ENCODE measurements around the gene PIH1D1. TPM values are rescaled to one million over a fixed set of nuclear protein-coding genes. Genes with fewer than 3 reads are reported as not detected.

Gene PIH1D1
- total RNA-seq, 2 donors from 2014 or later: 128 to 132 TPM

- no peak overlapping the region for H3K27ac Mint-ChIP-seq
- no peak overlapping the region for H3K4me3 Mint-ChIP-seq
- peaks cover 48% of the 10 kb centered on the region for H3K4me1 Mint-ChIP-seq (ENCODE audit: low read depth)
- DNase-seq: no peak
- no peak for ATAC-seq (replicated peaks in 1 of 2)
- H3K27me3 Mint-ChIP-seq (ENCODE audit: low read depth): peaks cover 96% of the 10 kb centered on the region
- no peaks in the 10 kb centered on the region for H3K9me3 Mint-ChIP-seq
- no peaks in the 10 kb centered on the region for H3K36me3 Mint-ChIP-seq (ENCODE audit: insufficient read depth in 2 of 2)
Observed at GRCh38 chr19:49434907-49435583, 16.6 kb downstream of the PIH1D1 start.

- Mint-ChIP-seq H3K4me3 (peak overlapping the region in 1 of 2 donors; percentile 53), H3K4me1 (ENCODE audit: low read depth) (peaks cover 54% of the 10 kb centered on the region), H3K9me3 (no peaks in the 10 kb centered on the region), H3K27me3 (ENCODE audit: low read depth) (peaks cover 96% of the 10 kb centered on the region), H3K36me3 (ENCODE audit: insufficient read depth in 2 of 2) (no peaks in the 10 kb centered on the region), H3K27ac (no peak overlapping the region)
- DNase-seq: no peak
- ATAC-seq (replicated peaks in 1 of 2): no peak
Observed at GRCh38 chr19:49433240-49433901, 18.2 kb downstream of the PIH1D1 start.

- ATAC-seq (replicated peaks in 1 of 2) (peak; percentile 60), DNase-seq (peak in 1 of 2 donors; percentile 51)
- no peak overlapping the region for H3K27ac Mint-ChIP-seq
- H3K4me3 Mint-ChIP-seq: peak overlapping the region; percentile 25 to 69
- peaks cover 96% of the 10 kb centered on the region for H3K27me3 Mint-ChIP-seq (ENCODE audit: low read depth)
- H3K36me3 Mint-ChIP-seq (ENCODE audit: insufficient read depth in 2 of 2): no peaks in the 10 kb centered on the region
- peaks cover 62% of the 10 kb centered on the region for H3K4me1 Mint-ChIP-seq (ENCODE audit: low read depth)
- no peaks in the 10 kb centered on the region for H3K9me3 Mint-ChIP-seq
Observed at GRCh38 chr19:49432141-49433073, 19.2 kb downstream of the PIH1D1 start.

- DNase-seq (peak in 1 of 2 donors; percentile 44), ATAC-seq (replicated peaks in 1 of 2) (no peak)
- Mint-ChIP-seq H3K27ac (no peak overlapping the region), H3K4me1 (ENCODE audit: low read depth) (peaks cover 63% of the 10 kb centered on the region), H3K4me3 (no peak overlapping the region), H3K36me3 (ENCODE audit: insufficient read depth in 2 of 2) (no peaks in the 10 kb centered on the region), H3K27me3 (ENCODE audit: low read depth) (peaks cover 96% of the 10 kb centered on the region), H3K9me3 (no peaks in the 10 kb centered on the region)
Observed at GRCh38 chr19:49431330-49431749, 20.3 kb downstream of the PIH1D1 start.

- Mint-ChIP-seq H3K9me3 (no peaks in the 10 kb centered on the region), H3K4me1 (ENCODE audit: low read depth) (peaks cover 63% of the 10 kb centered on the region), H3K4me3 (no peak overlapping the region), H3K27me3 (ENCODE audit: low read depth) (peaks cover 96% of the 10 kb centered on the region), H3K36me3 (ENCODE audit: insufficient read depth in 2 of 2) (no peaks in the 10 kb centered on the region), H3K27ac (no peak overlapping the region)
- ATAC-seq (replicated peaks in 1 of 2) (peak; percentile 66 to 69), DNase-seq (peak in 1 of 2 donors; percentile 61)
Observed at GRCh38 chr19:49430678-49431329, 20.8 kb downstream of the PIH1D1 start.

DNA sequence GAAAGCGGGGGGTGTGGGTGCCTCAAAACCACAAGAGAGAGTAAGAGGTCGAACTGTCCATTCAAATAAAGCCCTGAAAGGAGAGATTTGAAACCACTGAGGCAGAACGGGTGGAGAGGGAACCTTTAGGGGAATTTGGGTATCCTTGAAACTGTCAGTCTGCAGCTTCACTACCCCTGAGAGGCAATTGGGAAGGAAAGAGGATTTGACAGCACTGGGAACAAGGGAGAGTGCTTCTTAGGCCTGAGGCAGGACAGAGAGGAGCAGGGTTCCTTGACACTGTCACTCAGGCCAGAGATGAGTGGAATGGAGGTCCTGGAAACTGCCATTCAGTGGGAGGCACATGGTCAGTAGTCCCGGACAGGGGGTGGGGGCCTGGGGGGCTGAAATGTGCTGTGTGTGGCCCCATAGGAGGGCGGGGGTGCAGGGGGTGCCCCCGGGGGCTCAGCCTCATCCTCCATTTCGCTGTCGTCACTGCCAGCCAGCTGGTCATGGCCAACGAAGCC lies 21.4 kb downstream of the PIH1D1 start:
- ATAC-seq (replicated peaks in 1 of 2) (no peak), DNase-seq (no peak)
- Mint-ChIP-seq H3K27me3 (ENCODE audit: low read depth) (peaks cover 96% of the 10 kb centered on the region), H3K9me3 (no peaks in the 10 kb centered on the region), H3K36me3 (ENCODE audit: insufficient read depth in 2 of 2) (no peaks in the 10 kb centered on the region), H3K4me1 (ENCODE audit: low read depth) (peaks cover 60% of the 10 kb centered on the region), H3K27ac (no peak overlapping the region), H3K4me3 (no peak overlapping the region)

DNA sequence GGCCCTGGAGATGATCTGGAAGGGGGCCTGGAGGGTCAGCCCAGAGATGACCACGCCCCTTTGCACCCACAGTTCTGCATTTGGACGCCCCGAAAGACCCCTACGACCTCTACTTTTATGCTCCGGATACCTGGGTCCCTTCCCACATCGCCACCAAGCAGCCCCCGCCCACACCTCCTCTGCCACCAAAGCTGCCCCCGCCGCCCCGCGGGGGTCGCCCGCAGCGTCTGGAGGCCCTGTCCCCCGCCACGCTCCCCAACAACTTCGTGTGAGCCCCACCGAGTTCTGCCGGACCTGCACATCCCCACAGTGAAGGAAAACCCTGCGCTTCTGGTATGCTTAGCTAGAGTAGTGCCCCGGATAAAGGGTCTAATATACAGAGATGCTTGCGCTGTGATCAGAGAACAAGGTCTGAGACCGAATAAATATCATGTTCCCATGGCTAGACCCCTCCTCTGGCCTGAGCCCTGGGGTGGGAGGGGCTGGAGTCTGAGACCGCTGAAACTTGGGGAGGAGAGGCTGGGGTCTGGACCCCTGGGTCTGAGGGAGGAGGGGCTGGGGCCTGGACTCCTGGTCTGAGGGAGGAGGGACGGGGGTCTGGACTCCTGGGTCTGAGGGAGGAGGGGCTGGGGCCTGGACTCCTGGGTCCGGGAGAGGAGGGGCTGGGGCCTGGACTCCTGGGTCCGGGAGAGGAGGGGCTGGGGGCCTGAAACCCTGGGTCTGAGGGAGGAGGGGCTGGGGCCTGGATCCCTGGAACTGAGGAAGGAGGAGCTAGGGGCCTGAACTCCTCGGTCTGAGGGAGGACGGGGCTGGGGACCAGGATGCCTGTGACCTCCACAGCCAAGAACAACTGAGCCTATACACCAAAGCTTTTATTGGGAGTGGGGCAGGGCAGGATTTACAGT lies 22.8 kb downstream of the PIH1D1 start:
- ATAC-seq (replicated peaks in 1 of 2): no peak
- no peak for DNase-seq
- peaks cover 96% of the 10 kb centered on the region for H3K27me3 Mint-ChIP-seq (ENCODE audit: low read depth)
- H3K27ac Mint-ChIP-seq: no peak overlapping the region
- no peaks in the 10 kb centered on the region for H3K9me3 Mint-ChIP-seq
- peak overlapping the region; percentile 63 to 68 for H3K4me3 Mint-ChIP-seq
- H3K4me1 Mint-ChIP-seq (ENCODE audit: low read depth): peaks cover 59% of the 10 kb centered on the region
- H3K36me3 Mint-ChIP-seq (ENCODE audit: insufficient read depth in 2 of 2): no peaks in the 10 kb centered on the region

GRCh38 chr19:49427855-49428546 lies 23.6 kb downstream of the PIH1D1 start:
- Mint-ChIP-seq H3K36me3 (ENCODE audit: insufficient read depth in 2 of 2) (no peaks in the 10 kb centered on the region), H3K4me1 (ENCODE audit: low read depth) (peaks cover 61% of the 10 kb centered on the region), H3K27me3 (ENCODE audit: low read depth) (peaks cover 96% of the 10 kb centered on the region), H3K27ac (no peak overlapping the region), H3K9me3 (no peaks in the 10 kb centered on the region), H3K4me3 (peak overlapping the region; percentile 63 to 68)
- DNase-seq (peak in 1 of 2 donors; percentile 50), ATAC-seq (replicated peaks in 1 of 2) (peak; percentile 34 to 41)

- H3K27ac Mint-ChIP-seq: no peak overlapping the region
- no peak overlapping the region for H3K4me3 Mint-ChIP-seq
- no peaks in the 10 kb centered on the region for H3K36me3 Mint-ChIP-seq (ENCODE audit: insufficient read depth in 2 of 2)
- ATAC-seq (replicated peaks in 1 of 2): no peak
- H3K9me3 Mint-ChIP-seq: no peaks in the 10 kb centered on the region
- no peak for DNase-seq
- H3K4me1 Mint-ChIP-seq (ENCODE audit: low read depth): peaks cover 66% of the 10 kb centered on the region
- peaks cover 96% of the 10 kb centered on the region for H3K27me3 Mint-ChIP-seq (ENCODE audit: low read depth)
Observed at GRCh38 chr19:49427339-49427738, 24.3 kb downstream of the PIH1D1 start.

DNA sequence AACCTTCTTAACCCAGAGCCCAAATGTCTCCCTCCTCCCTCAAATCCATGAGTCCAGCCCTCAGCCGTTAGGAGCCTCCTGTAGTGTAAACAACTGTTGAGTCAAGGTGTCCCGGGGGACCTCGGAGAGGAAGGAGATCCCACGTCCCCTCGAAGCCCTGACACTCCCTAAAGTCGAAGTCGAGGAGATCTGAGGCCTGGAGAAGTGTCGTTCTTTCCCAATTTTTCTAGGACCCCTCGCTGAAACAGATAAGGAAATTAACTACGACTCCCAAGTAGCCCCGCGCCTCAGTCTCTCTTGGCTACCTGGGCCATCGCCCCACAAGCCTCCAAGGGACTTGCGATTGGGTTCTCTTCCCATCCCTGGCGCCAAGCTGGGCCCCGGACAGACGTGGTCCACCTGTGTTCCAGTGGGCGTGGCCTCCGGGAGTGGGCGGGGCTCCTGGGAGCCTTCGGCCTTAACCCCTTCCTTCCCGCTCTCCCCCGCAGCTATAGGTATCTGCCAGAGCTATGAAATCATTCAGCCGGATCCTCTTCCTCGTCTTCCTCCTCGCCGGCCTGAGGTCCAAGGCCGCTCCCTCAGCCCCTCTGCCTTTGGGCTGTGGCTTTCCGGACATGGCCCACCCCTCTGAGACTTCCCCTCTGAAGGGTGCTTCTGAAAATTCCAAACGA lies 25.6 kb downstream of the PIH1D1 start:
- Mint-ChIP-seq H3K4me3 (no peak overlapping the region), H3K4me1 (ENCODE audit: low read depth) (peaks cover 70% of the 10 kb centered on the region), H3K27ac (no peak overlapping the region), H3K36me3 (ENCODE audit: insufficient read depth in 2 of 2) (no peaks in the 10 kb centered on the region), H3K27me3 (ENCODE audit: low read depth) (peaks cover 98% of the 10 kb centered on the region), H3K9me3 (no peaks in the 10 kb centered on the region)
- DNase-seq: peak; percentile 47 to 50
- ATAC-seq (replicated peaks in 1 of 2): no peak

DNA sequence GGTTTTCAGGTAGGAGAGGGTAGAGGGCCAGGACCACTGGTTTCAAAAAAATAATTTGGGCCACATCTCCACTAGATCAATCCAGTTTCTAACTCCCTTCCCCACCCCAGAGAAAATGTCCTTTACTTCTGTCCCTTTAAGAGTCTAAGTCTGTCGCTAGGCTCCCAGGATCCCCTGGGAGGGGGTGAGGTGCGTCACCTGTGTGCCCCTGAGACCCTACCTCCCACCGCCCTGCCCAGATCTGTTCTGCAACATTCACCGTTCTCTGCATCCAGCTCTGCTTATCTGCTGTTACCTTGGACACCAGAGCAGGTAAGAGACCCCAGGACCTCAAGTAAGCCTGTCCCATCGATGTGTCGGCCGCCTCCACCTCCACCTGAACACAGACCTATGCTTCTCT lies 26.4 kb downstream of the PIH1D1 start, which contains the start of gene GFY:
GFY (plus strand) TSS at position 211 of the 400 bp plus-strand sequence. CDS start 1,043 bp downstream, outside the sequence.
- ATAC-seq (replicated peaks in 1 of 2) (no peak), DNase-seq (no peak)
- peaks cover 68% of the 10 kb centered on the region for H3K4me1 Mint-ChIP-seq (ENCODE audit: low read depth)
- H3K27me3 Mint-ChIP-seq (ENCODE audit: low read depth): peaks cover 98% of the 10 kb centered on the region
- H3K36me3 Mint-ChIP-seq (ENCODE audit: insufficient read depth in 2 of 2): no peaks in the 10 kb centered on the region
- no peak within 1 kb of the TSS for H3K4me3 Mint-ChIP-seq
- H3K9me3 Mint-ChIP-seq: no peaks in the 10 kb centered on the region
- no peak within 1 kb of the TSS for H3K27ac Mint-ChIP-seq
